Retinal pigment epithelial cell (primary cell): Measurements from ENCODE around the gene IPO11.

ENCODE experiments used
- DNase-seq: peaks from one replicate; pipeline ENCODE4 v3.0.0-alpha.2; 2010; ENCODE audit warnings: low read depth
- H3K4me3 ChIP-seq: 2 replicates; pipeline ENCODE4 v1.5.1; 2011; ENCODE audit warnings: mild to moderate bottlenecking, low read length, control low read depth, moderate library complexity
- TF ChIP-seq, protein P1 (sequence below): conservative IDR thresholded peaks from 2 replicates; pipeline ENCODE4 v1.5.1; 2011; ENCODE audit warnings: low read depth, low read length, control low read depth, inconsistent platforms

The IPO11 gene

DNA sequence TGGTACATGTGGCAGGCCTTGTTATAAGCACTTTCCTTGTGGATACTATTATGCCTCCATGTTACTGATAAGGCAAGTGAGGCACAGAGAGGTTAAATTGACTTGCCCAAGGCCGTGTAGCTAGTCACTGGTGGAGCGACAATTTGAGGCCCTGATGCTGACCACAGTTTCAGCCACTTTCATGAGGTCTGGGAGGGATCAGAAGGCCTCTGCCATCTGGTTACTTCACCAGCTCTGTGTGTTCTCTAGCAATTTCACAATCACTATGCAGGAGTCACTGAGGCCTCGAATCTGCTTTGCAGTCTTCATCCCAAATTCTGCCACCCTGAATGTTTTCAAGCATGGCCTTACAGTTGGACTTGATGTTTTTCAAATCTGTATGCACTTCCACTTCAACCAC is 175.2 kb downstream of the IPO11 start:
- no peak for DNase-seq
- TF ChIP-seq, protein P1, sequence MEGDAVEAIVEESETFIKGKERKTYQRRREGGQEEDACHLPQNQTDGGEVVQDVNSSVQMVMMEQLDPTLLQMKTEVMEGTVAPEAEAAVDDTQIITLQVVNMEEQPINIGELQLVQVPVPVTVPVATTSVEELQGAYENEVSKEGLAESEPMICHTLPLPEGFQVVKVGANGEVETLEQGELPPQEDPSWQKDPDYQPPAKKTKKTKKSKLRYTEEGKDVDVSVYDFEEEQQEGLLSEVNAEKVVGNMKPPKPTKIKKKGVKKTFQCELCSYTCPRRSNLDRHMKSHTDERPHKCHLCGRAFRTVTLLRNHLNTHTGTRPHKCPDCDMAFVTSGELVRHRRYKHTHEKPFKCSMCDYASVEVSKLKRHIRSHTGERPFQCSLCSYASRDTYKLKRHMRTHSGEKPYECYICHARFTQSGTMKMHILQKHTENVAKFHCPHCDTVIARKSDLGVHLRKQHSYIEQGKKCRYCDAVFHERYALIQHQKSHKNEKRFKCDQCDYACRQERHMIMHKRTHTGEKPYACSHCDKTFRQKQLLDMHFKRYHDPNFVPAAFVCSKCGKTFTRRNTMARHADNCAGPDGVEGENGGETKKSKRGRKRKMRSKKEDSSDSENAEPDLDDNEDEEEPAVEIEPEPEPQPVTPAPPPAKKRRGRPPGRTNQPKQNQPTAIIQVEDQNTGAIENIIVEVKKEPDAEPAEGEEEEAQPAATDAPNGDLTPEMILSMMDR = no peak
- H3K4me3 ChIP-seq = no peak overlapping the region

DNA sequence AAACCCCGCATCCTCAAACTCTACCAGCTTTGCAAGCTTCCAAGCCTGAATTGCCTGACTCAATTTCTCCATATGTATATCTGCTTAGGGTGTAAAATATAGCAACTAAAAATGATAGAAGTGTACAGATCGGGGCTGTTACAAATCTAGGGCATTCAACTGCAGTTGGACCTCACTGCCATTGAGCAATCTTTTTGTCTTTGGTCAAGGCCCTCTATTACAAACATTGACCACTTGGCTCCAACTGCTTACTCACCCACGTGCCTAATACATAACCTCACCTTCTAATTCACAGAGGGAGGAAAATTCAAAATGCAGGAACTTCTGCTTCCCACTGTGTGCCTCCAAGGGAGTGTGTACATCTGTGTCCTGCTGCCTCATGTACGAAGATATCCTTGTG is 176.1 kb downstream of the IPO11 start:
- no peak for DNase-seq
- H3K4me3 ChIP-seq = no peak overlapping the region
- TF ChIP-seq, protein P1 = no peak

DNA sequence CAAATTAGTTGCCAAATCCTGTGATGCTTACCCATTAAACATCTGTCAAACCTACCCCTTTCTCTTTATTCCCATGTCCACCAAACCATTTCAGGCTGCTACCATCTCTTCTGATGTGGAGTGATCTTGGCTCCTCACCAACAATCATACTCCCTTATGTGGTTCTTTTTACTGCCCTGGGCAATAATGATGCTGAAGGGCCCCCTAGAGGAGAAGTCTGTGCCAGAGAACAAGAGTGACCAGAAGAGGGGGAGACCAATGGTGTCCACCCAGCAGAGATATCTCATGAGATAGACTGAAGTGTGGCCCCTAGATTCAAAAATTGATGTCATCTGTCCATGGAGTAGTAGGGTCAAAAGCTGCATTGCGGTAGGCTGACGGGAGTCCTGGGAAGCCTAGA is 176.9 kb downstream of the IPO11 start:
- no peak for DNase-seq
- TF ChIP-seq, protein P1 = no peak
- no peak overlapping the region for H3K4me3 ChIP-seq

DNA sequence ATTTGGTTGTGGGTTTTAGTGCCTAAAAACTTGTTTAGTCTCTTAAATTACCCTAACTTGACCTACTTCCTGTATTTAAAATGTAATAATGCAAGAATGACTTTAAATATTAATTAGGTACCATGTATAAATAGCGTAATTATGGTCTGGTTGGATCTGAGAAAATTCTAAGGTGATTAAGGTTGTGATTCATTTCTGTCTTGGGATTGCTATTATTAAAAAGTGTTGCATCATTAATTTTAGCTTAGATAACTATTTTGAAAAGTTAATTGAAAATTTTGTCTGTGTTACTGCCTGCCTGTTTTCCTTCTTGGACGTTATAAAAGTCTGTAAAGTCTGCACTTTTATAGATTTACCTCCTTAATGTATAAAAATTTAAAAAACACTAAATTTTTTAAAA is 177.8 kb downstream of the IPO11 start:
- no peak overlapping the region for H3K4me3 ChIP-seq
- TF ChIP-seq, protein P1 = no peak
- DNase-seq = no peak

DNA sequence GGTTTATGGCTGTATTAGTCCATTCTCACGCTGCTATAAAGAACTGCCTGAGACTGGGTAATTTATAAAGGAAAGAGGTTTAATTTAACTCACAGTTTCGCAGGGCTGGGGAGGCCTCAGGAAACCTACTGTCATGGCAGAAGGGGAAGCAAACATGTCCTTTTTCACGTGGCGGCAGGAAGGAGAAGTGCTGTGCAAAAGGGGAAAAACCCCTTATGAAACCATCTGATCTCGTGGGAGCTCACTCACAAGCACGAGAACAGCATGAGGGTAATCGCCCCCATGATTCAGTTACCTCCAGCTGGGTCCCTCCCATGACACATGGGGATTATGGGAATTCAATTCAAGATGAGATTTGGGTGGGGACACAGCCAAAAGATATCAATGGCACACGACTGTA is 180.0 kb downstream of the IPO11 start:
- DNase-seq = no peak
- no peak overlapping the region for H3K4me3 ChIP-seq
- TF ChIP-seq, protein P1 = no peak

DNA sequence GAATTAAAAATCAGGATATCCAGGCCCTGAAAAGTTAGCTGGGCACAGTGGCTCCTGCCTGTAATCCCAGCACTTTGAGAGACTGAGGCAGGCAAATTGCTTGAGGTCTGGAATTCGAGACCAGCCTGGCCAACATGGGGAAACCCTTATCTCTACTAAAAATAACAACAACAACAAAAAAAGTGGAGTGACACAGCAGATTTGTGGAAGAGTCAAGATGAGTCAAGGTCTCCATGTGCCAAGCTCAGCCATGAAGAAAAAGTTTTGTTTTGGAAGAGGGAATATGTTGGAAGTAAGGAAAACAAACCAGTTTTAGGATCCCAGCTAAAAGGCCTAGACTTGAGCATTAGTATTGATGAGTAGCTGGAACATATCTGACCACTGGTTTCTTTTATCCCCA is 180.8 kb downstream of the IPO11 start:
- no peak for DNase-seq
- TF ChIP-seq, protein P1 = no peak
- H3K4me3 ChIP-seq = no peak overlapping the region

DNA sequence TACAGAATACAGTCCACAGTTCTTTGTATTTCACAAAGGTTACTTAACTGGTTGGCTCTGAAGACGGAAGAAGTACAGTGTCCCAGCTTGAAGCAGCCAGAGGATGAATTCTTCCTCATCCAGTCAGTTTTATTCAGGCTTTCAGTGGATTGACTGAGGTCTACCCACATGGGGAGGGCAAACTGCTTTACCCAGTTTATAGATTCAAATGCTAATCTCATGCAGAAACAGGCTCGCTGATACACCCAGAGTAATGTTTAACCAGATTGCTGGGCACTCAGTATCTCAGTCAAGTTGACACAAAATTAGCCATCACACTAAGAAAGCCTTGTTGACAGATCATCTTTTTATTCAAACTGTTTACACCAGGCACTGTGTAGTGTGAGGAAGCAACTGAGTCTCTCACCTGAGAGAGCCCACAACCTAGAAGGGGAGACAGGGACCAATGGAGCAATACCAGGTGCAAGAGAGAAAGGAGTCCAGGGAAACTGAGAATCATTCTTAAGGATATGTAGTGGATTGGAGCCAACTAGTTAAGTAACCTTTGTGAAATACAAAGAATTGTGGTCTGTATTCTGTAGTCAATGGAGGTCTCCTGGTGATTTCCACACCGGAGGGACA is 181.9 kb downstream of the IPO11 start:
- H3K4me3 ChIP-seq = no peak overlapping the region
- TF ChIP-seq, protein P1 = no peak
- DNase-seq = no peak
